NCI-H2029 treated with DMSO at 0.1 percent for 48 hours (cell line): Measurements from ENCODE around the gene CHN2.

Source experiments
- DNase-seq: peaks from one replicate; lab custom pipeline; 2025; lab: John Stamatoyannopoulos, UW

The CHN2 gene

DNA sequence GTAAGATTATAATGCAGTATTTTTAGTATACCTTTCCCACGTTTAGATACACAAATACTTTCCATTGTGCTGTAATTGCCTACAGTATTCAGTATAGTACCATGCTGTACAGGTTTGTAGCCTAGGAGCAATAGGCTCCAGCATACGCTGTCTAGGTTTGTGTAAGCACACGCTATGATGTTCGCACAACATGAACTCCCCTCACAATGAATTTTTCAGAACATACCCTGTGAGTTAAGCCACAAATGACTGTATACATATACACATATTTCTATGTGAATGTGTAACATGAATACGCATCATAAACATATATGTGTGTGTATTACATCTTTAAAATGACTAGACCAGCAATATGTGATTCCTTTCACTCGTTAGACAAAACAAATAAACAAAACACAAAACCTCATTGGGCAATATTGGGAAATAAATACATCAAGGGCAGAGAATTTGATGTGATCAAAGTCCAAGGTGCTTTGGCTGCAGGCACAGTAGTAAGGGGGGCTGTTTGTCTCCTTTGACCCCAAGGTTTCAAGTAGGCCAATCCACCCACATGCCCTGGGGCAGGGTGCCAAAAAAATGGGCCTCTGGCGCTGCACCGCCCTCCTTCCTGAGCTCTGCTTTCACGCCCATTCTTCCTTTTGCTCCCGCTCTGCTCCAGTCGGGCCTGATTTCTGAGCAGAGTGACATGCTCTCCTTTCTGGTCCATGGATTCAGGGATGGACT is 33.9 kb downstream of the CHN2 start:
- no peak for DNase-seq

DNA sequence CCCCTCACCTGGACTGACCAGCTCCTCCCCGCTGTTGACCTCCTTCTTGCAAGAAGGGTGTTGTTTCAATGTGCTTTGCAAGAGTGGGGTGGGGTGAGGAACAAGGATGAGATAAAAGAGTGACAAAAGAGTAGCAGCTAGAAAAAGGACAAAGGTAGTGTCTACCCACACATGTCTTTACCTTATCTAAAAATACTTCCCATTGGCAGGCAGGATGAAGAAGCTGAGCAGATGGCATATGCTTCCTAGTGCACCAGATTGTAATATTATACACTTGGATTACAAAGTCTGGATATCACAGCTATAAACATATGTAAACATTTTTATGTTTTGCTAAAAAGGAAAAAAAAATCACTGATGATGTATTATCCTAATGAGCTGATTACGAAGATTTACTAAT is 34.5 kb downstream of the CHN2 start:
- DNase-seq = no peak

DNA sequence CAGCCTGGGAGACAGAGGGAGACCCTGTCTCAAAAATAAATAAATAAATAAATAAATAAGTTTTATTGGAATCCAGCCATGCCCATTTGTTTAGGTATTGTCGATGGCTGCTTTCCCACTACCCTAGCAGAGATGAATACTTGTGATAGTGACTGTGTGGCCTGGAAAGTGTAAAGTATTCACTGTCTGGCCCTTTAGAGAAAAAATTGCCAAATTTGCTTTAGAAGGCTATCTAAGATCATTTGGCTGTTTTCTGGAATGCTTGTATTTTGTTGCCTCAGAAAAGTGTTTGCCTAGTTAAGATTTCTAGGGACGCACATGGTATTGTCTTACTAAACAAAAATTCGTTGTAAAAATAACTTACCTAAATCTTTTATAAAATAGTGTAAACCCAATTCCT is 35.4 kb downstream of the CHN2 start:
- DNase-seq = no peak

DNA sequence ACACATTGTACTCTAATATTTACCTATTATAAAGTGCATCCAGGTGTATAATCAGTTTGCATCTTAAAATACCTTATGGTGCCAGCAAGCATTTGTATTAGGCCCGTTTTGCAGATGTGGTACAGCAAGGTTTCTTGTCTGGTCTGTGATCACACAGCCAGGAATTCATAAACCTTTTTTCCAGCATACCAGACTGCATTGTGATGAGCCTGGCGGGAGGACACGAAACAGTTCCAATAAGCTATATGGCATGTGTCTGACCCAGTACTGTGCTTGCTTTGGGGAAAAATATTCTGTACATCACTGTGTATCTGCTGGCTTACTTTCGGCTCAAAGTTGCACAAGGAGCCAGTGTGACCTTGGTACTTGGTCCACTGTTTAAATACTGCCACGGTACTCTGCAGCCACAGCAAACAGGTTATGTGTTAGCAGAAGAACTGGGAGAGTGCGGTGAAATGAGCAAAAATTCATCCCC is 36.3 kb downstream of the CHN2 start:
- DNase-seq = no peak

DNA sequence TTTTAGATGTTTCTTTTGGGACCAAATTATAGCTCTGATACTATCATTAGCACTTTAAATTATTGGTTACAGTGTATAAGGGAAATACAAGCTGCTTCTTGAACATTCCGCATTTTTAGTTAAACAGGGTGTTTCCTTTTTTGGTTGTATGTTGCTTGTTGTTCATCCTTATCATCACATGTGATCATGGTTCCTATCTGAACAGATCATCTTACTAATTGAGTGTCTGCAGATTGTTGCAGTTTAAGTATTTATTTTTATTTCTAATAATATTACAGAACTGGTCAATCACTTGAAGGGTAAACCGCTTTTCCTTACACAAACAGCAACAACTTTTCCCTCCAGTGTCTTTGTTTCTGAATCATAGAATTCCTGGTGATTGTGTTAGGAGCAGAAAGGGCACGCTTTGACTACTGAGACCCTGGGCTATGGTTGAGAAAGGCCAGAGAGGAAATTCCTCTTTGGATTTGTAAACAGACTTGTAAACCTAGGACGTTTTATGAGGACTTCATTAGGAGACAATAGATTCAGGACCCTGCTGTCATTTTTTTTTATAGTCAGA is 37.2 kb downstream of the CHN2 start:
- no peak for DNase-seq

DNA sequence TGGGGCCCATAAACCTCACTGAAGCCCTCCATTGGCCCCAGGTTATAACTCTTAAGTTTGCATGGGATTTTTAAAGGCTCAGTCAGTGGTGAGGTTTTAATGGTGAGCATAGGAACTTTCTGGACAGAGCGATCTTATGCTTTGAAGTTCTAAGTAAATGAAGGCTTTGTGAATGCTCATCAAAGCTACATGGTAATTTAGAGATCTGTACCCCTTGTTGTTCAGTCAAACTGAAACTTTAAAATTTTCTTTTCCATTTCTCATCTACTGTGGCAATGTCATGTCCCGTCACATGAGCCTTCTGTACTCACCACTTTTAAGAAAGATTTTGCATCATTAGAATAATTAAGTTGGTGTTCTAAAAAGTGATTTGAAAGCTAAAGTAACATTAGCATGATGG is 39.9 kb downstream of the CHN2 start:
- DNase-seq = no peak

DNA sequence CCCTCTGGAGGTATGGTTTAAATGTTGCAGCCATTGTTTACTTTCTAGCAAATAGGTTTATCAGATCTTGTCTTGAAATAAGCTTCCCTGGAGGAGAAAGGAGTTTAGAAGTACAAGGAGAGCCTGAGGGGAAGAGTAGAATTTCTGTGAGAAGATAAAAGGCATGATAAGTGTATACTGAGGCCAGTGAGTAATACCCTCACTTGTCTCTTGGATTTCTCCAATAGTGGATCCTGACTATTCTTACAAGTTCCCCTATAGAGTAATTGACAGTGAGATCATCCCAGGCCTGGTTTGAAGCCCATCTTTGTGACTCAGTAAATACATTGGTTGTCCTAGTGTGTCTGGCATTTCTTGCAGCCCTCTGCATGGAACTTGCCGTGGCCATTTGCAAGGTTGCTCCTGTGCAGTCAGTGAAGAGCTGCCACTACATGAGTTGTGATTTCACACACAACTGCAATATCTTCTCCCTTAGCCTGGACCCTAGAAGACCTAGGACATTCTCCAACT is 41.6 kb downstream of the CHN2 start:
- no peak for DNase-seq

DNA sequence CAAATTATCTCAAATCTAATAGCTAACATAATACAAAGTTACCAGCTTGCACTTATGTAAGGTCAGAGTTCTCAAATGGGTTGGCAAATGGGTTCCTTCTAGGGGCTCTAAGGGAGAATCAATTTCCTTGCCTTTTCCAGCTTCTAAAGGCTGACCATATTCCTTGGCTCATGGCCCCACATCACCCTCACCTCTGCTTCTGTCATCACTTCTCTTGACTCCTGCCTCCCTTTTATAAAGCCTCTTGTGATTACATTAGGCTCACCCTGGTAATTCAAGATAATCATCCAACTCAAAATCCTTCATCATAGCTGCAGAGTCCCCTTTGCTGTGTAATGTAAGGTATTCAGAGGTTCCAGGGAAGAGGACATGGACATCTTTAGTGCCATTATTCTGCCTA is 42.1 kb downstream of the CHN2 start:
- no peak for DNase-seq

DNA sequence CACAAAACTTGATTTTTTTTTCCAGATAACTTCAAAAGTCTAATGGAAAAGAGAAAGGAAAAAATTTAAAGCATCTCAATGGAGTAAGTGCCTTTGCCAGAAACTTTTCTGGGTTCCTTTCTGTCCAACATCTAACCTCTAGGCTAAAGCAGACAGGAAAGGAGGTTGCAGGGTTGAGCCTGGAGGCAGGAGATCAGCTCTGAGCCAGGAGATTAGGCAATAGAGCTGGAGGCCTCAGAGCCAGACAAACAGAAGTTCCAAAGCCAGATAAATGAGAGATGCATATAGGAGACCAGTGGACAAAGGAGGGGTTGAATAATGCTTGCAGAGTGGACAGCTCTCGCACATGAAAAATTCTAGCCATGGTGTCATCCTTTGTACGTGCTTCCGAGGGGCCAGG is 42.9 kb downstream of the CHN2 start:
- DNase-seq = no peak

DNA sequence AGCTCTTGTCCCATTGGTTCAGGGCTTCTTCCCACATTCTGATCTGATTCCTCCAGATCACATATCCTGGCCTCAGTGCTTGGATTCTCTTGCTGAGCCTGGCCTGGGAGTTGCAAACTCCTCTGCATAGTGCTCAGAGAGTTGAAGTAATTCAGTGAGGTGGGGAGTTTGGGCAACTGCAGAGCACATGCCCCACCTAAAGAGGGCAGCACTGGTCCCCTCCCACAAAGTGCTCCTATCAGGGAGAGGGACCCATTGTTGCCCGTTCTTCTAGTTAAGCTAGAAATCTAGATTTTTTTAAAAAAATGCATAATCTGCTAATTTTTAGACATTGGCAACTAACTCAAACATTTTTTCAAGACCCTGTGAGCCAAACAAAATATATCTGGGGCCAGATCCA is 45.1 kb downstream of the CHN2 start:
- no peak for DNase-seq

DNA sequence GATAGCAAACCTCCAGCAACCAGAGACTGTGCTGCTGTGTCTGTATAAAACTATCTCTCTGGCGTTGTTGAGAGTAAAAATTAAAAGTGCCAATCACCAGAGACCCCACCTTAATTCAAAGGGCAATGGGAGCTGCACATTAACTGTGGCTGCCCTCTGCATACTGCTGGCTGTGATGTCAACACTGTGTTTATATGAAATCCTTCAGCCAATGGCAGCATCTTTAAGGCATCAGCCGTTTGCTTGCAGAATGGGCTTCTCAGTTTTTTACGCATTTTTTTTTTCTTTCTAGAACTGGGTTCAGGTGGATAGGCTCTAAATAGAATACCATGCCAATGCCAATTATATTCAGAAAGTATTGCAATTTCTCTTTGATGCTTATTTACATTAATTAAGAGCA is 47.7 kb downstream of the CHN2 start:
- DNase-seq = no peak

DNA sequence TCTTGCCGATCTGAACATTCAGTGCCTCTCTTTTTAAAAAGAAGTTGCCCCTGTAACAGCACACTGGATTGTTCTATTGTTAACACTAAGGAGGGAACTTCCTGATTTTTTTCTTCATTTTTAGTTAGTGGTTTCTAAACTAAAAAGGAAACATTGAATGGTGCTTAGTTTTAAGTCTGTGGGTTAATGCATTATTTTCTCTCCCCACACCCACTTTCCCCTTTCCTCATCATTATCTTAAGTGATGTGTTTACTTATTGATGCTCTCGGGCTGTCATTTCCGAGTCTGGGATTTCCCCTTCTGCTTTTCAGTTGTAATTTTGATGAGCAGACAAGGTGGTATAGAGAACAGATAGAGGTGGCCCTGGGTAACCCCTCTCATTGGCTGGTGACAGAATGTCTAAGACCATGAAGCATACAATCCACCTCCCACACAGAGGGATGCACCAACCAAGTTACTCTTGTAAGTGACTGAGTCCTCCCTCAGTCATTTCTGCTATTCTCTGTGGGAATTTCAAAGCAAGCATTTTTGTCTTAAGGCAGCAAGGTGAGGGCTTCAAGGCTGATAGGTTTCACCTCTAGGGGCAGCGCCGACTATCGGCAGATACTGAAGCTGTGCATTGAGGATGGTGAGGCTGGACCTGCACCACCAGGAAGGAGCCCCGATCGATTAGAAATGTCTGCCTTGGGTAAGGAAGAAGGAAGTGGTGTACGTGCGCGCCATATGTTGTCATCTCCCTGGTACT is 49.5 kb downstream of the CHN2 start:
- DNase-seq = no peak

DNA sequence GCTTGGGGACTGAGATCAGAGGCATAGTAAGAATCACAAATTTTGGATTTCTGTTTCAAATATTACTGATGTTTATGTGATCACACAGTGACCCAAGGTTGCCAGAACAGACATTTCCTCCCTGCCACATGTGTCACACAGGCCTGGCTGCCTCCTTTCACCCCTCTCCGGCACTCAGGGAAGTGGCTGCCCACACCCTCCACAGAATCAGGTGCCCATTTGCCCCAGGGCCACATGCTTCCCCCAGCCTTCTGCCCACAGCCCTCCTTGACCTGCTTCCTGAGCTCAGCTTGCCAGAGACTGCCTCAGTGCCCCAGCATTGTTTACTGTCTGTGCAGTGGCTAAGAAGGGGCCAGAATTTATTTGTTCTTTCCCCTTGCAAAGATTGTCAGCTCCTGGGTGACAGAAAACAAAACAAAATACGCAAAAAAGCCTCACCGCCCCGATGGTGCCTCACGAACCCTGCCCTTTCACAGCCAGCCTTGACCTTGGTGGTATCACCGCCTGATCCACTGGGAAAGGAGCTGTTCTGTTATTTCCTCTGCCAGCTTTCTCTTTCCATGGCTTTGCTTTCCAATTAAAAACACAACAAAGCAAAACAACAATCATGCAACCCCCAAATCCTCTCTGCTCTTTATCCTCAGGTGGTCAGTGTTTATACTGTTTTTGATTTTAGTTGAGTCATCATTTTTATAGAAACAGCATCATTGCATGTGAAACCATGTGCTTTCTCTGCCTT is 52.8 kb downstream of the CHN2 start:
- DNase-seq = no peak

DNA sequence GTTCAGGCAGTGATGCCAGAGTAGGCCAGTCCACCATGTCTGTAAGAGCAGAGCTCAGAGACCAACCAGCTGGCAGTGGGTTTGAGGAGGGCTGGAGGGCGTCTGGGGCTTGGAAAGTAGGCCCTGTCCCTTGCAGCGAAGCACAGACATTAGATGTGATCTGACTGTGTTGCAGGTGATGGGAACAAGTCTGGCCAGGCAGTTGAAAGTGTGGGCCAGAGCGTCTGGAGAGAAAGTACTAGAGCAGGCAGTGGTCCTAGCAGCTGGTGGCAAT is 53.3 kb downstream of the CHN2 start:
- no peak for DNase-seq

DNA sequence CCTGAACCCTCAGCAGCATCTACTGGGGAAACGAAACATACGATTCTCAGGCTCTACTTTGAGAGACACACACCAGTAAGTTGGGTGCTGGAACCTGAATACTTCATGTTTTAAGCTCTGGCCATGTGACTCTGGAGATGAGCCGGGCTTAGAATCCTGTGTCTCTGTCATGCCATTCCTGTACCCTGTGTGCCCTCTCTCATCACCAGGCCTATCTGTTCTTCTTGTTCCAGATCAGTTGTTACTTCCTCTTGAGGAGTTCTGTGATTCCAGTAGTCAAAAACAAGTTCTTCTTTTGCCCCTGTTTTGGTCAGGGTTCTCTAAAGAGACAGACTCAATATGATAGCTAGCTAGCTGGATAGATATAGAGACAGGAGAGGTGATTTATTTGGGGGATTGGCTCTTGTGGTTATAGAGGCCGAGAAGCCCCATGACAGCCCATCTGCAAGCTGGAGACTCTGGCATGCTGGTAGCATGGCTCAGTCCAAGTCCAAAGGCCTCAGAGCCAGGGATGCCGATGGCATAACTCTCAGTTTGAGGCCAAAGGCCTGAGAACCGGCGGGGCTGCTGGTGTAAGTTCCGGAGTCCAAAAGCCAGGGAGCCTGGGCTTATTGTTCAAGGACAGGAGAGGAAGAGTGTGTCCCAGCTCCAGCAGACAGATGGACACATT is 54.3 kb downstream of the CHN2 start:
- DNase-seq = no peak

DNA sequence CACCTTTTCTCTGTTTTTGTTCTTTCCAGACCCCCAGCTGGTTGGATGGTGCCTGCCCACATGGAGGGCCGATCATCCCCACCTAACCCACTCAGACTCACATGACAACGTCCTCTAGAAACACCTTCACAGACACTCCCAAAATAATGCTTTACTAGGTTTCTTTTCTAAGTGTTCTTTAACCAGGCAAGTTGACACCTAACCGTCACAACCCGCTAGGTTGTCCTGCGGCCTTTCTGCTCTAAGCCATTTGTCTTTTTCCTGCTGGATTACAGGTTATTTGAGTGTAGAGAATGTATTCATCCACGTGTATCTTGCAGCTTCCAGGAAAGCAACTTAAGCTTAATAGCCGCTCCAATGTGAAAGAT is 54.8 kb downstream of the CHN2 start:
- no peak for DNase-seq

DNA sequence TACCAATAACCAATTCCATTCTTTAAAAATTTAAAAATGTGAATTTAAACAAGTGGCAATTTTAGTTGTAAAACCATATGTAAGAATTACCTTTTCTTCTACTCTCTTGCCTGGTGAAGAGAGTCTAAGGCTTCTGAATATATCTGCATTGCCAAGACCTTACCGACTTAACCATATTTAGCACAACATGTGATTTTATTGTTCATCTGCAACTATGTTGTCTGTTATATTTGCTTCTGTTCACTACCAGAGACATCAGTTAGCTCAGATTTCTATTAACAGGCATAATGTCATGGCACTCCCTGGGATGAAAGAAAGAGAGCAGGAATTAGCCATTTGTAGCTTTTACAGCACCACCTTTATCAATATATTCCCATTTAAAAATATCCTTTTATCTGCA is 55.3 kb downstream of the CHN2 start:
- no peak for DNase-seq

DNA sequence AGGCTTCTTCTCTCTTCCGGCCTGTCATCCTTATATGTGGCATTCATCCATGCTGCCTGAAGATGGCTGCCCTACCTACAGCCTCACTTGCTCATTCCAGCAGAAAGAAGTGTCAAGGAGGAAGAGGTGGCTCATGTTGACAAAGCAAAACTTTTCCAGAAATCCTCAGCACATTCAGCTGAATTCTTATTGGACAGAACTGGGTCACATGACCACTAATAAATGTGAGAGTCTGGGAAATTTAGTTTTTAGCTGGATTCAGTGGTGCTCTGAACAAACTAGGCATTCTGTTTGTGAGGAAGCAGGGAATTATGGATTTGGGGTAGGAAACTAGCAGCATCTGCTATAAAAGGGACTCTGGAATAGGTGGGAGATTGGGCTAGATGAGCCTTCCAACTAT is 58.6 kb downstream of the CHN2 start:
- no peak for DNase-seq

DNA sequence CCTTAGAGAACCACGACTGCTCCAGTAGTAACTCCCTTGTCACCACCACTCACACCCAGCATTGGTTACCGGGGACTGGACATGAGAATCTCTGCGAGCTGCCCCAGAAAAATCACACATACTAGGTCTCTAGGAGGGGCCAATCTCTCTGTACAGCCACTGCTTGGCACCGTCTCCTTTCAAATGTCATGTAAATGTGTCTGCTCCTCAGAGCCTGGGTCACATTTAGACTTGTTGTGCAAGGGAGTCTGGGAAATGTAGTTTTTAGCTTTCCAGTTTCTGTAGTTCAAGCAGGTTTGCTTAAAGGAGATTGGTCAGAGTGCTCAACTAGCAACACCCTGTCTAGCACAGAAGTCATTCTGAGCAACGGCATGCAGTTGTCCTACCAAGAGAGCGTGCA is 60.0 kb downstream of the CHN2 start:
- DNase-seq = no peak

DNA sequence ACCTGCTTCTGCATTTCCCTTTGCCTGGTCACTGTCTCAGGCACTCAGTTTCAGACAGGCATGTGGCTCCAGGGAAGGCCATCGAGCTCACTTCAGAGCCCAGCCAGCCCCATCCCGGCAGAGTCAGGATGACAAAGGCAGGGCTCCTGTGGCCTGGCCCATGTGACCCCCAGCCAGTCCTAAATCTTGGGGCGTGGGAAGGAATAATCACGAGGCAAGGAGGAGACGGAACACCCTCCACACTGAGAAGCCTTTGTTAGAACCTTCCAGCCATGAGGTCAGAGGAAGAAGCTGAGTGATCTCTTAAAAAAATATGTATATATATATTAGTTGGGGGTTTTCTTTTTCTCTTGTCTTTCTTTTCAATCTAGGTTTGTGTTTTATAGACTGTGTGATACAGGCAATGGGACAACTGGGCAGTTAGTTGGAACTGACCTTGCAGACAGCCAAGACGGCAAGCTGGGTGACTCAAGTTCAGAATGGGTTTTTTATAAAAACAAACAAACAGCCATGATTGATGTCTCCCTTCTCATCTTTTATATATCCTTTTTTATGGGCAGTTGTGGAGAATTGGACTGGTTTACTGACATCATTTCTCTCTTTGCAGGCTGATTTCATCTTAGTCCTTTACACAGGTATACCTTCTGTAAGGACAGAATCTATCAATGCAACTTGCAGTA is 60.8 kb downstream of the CHN2 start:
- DNase-seq = no peak

DNA sequence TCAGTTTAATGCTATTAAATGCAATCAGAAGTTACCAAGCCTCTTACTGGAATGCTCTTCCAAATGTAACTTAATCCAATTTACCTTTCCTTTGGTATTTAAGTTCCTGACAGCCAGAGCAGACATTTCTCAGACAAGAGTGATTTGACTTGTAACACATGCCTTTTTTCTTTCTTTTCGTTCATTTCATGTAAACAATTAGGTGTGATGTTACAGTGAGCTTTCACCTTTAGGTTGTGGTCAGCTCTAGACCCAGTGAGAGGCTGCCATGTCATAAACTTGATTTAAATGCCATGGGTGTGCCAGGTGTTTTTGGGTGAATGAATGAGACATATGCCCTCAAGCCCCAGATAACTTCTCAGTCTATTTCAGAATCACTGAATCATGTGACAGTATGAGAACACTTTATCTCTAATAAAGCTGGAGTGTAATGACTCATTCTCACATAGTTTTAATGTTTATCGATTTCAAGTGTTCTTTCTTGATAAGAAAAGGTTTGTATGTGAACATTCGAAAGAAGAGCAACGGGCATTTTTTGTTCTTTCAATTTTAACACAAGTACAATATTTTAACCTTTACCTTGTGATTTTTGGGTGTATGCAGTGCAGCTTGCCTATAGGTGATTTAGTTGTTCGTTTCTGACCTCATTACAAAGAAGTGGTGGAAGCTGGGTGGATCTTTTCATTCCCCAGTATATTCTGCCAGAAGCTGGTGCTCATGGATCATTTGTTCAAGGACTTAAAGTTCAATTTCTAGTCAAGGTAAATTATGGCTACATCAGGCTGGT is 61.5 kb downstream of the CHN2 start:
- DNase-seq = no peak
